Inflammatory macrophage treated with lipopolysaccharide for 4 hours (primary cell): ENCODE results near the gene CHRNG.
"Not testable (repeated sequence)": the region's sequence is repeated elsewhere in the genome, so short reads cannot be mapped to it uniquely, and the experiment has no call there.

ENCODE experiments used
- DNase-seq: peaks from one replicate; pipeline ENCODE4 v3.0.0-alpha.2; 2020

CHRNG gene

DNA sequence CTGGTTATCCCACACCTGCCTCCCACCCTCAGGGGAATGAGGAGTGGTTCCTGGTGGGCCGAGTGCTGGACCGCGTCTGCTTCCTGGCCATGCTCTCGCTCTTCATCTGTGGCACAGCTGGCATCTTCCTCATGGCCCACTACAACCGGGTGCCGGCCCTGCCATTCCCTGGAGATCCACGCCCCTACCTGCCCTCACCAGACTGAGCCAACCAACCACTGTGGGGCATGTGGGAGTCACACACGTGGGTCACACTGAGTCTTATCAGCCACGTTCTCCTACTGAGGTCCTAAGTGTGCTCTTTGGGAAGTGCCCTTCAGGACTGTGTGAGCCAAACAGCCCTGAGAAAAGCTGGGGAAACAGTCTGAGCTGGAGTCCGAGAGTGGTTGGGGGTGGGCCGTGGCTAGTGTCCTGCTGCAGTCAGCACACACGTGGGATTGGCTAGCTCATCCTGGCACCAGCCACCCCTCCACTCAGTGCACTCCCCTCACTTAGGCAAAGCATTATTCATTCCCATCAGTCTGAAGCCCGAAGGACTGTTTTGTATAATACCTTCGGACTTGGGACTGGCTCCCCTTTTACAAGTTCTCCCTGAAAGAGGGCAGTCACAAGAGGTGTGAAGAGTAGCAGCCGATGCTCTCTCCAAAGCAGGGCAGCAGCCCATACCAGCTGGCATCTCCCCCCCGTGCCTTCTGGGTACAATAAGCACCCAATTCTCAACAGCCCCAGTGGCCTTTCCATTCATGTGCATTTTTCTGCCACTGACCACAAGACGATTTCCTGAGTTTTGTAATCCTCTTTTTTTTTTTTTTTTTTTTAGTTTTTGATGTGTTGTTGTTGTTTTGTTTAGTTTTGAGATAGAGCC lies 6.3 kb downstream of the CHRNG start:
- no peak for DNase-seq

DNA sequence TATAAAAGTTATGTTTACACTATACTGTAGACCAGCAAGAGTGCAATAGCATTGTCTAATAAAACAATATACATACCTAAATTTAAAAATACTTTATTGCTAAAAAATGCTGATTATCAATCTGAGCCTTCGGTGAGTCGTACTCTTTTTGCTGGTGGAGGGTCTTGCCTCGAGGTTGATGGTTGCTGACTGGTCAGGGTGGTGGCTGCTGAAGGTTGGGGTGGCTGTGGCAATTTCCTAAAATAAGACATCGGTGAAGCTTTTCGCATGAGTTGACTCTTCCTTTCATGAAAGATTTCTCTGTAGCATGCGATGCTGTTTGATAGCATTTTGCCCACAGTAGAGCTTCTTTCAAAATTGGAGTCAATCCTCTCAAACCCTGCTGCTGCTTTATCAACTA lies 8.5 kb downstream of the CHRNG start:
- DNase-seq, result no peak

DNA sequence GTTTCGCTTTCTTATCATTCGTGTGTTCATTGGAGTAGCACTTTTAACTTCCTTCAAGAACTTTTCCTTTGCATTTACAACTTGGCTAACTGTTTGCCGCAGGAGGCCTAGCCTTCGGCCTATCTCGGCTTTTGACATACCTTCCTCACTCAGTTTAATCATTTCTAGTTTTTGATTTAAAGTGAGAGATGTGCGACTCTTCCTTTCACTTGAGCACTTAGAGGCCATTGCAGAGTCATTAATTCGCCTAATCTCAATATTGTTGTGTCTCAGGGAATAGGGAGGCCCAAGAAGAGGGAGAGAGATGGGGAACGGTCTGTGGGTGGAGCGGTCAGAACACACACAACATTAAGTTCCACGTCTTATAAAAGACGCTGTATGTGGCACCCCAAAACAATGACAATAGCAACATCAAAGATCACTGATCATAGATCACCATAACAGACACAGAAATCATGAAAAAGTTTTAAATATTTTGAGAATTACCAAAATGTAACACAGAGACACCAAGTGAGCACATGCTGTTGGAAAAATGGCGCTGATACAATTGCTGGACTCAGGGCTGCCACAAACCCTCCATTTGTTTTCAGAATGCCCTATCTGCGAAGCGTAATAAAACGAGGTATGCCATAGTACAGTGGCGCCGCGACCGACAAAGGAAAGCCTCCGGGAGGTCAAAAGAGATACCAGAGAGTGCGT lies 10.3 kb downstream of the CHRNG start:
- DNase-seq, result no peak

DNA sequence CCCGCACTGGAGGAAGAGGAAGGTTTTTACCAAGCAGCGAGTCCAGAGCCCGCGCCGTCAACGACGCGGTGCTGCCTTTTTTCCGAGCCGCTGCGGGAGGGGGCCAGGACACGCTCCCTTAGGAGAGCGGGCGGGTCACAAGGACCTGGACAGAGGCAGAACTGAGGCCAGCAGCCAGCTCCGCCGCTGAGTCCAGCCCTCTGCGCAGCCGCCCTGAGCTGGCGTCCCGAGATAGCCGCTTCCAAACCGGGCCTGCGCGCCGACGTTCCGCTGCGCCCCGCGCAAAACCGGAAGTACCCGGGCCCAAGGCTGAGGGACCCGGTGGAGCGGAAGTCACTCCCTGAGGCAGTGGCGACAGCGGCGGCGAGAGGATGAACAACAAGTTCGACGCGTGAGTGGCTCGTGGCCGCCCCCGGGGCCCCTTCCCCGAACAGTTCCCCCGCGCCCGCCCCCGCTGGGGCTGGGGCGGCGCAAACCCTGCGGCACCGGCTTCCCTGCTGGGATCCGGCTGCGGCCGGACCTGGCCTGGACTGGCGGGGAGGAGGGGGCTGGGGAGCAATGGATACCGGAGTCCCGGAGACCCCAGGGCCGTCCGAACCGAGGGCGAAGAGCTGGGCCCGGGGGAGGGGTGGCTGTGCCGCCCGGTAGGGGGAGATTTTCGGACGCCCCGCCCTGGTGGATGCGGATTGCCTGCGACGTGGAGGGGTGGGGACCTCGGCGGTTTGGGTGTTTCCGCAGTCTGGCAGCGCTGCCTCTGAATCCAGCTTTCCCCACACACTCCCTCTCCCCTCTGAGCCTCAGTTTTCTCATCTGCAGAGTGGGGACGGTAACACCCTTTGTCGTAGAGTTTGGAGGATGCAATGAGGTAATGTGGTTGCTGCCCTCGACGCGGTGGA lies 11.1 kb downstream of the CHRNG start, which contains the start of the genes EIF4E2 and TIGD1:
TSS of gene EIF4E2 (plus strand) at position 336 of the 896 bp plus-strand sequence. CDS start at position 372, 36 bp downstream.
TSS of gene TIGD1 (minus strand) at position 204 of the 896 bp plus-strand sequence. CDS start 675 bp downstream, outside the sequence.
- DNase-seq, result peak; percentile 94

DNA sequence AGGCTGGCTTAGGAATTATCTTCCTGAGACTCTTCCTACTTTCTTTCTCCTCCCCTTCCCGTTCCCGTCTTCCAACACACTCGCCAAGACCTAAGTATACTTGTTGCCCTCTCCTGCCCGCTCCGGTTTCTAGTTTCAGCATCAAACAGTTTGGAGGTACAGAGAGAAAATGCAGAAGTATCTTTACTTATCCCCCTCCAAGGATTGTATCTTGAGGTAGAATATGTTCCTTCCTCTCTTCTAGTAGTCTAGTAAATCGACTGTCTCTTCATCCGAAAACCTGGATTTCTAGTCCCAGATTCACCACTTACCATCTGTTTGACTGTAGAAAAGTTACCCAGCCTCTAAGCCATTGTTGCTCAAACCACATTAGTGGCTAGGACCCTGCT lies 11.8 kb downstream of the CHRNG start:
- peak; percentile 13 for DNase-seq

DNA sequence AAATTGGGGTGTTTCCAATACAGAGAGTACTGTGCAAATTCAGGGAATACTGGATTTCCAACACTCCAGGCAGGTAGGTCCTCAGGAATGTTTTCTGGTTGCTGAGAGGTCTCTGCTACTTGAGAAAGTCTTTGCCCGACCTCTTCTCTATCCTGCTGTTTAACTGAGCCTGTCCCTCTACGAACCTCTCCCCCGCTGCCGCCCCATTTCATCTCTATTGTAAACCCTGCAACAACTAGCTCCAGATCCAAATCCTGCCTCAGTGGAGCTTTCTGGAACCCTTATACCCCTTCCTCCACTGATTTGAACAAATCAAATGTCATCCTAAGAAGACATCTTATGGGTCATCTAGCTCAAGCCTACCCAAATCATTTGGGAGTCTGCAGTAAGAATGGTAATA lies 12.3 kb downstream of the CHRNG start:
- DNase-seq, result no peak

DNA sequence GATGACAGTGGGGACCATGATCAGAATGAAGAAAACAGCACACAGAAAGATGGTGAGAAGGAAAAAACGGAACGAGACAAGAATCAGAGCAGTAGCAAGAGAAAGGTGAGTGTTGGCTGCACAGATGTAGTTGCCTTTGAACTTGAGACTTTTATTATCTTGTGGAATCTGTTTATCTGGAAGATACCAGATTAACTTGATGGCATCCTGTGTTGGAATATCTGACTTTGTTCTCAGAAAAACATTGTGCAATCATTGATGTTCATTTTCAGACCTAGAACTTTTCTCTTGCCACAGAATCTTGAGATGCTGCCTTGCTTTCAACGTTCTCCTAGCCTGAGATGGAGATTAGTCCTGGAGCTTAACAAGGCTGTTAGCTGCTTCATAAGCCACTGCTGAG lies 16.9 kb downstream of the CHRNG start:
- DNase-seq, result no peak

DNA sequence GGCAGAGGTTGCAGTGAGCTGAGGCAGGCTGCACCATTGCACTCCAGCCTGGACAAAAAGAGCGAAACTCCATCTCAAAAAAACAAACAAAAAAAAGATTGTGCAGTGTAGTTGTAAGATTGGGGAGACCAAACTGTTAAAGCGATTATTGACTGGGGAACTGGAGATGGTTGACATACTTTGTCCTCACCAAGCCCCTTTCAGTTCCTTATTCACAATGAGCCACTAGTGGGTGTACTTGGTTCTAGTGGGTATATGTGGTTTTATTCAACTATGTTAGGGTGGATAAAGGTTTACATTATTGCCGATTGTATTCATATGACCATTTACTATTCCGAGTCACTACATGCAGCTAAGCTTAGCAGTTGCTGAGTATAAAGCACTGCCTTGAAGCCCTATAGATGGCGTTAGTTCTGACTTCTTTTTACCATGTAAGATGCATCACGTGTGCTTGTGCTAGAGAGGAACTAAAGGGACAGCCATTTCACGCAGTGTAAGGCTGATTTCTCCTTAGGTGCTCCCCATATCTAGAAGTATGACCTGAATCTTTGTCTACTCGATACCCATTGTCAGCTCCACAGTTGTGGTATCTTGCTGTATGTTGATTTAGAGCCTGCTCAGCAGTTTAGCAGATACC lies 23.1 kb downstream of the CHRNG start:
- DNase-seq, result peak; percentile 37

DNA sequence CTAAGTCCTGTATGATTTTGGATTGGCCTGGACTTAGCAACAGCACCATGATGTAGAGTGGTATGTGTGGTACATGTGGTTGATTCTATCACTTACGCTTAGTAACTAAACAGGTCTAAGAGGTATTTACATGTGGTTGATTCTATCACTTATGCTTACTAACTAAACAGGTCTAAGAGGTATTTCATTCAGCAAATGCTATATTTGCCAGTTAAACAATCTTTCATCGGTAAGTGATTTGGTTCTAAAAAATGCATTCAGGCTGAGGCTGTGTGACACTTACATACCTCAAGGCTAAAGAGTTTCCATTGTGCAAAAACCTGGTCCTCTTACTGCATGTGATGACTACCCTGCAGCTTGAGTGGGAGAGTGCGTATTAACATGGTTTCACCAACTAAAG lies 24.1 kb downstream of the CHRNG start:
- no peak for DNase-seq

DNA sequence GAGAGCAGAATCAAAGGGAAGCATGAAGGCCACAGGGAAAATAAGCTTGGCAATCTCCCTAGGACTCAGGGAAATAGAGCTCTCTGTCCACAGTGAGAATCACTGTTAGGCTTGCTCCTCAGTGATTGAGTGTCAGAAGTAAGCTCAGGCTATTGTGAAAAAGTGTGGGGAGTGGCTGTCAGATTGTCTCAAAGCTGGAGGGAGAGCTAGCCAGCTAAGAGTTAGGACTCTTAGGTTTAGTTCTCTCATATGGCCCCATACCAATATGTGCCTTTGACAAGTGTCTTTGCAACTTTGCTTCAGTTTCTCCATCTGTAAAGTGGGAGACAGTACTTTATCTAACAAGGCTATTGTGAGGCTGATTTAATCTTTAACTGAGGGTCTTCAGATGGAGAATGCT lies 28.2 kb downstream of the CHRNG start:
- DNase-seq, result no peak

DNA sequence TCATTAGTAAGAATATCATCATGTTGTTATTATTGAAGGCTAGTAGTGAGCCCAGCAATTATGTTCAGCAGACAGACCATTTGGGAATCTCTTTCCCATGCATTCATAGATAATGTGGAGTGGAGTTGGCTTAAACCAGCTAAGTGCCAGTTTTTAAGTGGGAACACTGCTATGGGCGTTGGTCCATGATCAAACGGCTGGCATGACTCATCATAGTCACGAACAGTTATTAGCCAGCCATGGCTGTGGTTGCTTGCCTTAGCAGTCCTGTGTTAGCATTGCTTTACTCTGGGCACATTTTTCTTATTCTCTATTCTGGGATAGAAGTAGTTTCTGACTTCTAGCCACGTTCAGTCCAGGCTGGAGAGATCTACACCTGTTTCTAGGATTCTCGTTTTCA lies 28.7 kb downstream of the CHRNG start:
- DNase-seq, result peak; percentile 65

DNA sequence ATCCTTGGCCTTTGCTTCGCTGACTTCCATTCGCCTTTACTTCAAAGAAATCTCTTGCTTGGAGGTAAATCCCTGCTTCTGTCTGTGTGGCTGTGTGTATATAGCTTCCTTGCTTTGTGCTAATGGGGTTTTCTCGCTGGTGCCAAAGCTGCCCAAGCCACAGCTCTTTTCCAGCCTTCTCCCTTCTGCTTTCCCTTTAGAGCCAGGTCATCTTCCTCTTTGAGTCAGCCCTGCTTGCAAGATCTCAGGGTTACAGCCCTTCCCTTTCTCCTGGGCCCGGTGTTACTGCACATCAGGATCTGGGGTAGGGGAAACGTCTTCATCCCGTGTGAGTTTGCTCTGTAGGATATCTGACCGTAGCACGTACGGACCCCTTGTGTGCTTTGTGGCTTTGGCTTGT lies 30.0 kb downstream of the CHRNG start:
- DNase-seq, result peak; percentile 18

DNA sequence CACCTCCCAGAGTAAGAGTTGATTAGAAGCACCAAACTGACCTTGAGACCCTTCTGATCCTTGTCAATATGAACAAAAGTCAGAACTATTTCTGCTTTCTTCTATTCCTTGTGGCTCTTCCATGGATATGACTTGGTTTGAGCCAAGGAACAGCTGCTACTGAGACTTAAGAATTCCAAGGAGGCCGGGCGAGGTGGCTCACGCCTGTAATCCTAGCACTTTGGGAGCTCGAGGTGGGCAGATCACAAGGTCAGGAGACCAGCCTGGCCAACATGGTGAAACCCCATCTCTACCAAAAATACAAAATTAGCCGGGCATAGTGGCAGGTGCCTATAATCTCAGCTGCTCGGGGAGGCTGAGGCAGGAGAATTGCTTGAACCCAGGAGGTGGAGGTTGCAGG lies 31.0 kb downstream of the CHRNG start:
- DNase-seq, result not testable (repeated sequence)

DNA sequence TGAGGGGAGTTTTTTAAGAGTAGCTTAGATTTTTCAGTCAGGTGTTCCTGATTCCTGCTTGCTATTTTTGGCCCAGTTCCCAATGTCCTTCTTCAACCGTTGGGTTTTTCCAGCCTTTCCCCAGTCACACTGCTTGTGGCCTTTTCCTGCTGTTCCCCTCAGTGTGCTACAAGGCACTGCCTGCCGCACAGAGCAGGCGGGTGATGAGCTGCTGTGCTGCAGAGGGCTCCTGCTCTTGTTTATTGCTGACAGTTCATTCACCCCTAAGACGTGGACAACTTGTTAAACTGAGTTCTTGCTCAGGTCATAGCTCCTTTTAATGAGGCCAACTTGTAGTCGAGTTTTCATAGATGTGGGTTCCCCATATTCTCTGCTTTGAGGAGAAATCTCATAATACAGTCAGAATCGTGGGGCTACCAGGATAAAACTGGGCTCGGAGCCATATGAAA lies 31.6 kb downstream of the CHRNG start:
- DNase-seq, result no peak

DNA sequence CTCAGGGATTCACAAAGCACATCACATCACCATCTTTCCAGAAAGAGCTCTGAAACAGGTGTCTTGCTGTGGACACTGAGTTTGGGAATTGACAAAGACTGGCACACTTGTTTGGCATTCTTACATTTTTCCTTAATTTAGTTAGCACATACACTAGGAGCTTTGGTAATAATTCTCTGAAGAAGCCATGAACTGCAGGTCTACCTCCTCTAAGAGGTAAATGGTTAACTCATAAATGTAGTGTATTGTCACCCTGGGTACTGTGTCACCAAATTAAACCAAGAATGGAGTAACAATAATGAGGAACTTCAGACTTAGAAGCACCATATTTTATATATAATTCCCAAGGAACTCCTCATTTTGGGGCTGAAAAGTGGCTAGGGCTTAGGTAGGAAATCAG lies 33.5 kb downstream of the CHRNG start:
- DNase-seq, result no peak

DNA sequence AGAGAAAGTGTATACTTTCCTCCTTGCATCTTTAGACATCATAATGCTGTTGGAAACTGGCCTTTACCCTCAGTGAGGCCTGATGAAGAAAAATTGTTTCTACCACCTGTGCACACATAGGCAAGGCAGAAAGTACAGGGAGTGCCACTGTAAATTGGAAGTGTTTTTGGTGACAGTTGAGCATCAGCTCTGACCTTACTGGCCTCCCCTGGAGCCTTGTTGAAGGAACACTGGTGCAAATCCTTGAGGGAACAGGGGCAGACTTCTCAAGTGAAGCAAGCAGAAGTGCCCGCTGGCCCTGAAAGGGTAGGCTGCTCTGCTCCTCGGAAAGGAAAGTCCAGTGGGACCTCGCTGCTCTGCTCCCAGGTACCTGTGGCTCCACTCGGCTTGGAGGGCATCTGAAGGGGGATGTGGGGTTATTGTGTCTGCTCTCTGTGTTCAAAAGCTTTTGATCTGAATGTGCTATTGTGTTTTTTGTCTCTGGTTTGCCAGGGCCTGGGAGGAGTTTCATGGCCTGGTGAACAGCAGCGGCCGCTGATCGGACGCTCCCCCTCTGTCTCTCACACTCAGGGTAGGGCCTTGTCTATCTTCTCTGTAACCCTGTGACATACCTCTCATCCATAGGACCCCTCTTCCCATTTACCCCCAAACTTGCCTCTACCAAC lies 34.4 kb downstream of the CHRNG start:
- DNase-seq, result no peak

DNA sequence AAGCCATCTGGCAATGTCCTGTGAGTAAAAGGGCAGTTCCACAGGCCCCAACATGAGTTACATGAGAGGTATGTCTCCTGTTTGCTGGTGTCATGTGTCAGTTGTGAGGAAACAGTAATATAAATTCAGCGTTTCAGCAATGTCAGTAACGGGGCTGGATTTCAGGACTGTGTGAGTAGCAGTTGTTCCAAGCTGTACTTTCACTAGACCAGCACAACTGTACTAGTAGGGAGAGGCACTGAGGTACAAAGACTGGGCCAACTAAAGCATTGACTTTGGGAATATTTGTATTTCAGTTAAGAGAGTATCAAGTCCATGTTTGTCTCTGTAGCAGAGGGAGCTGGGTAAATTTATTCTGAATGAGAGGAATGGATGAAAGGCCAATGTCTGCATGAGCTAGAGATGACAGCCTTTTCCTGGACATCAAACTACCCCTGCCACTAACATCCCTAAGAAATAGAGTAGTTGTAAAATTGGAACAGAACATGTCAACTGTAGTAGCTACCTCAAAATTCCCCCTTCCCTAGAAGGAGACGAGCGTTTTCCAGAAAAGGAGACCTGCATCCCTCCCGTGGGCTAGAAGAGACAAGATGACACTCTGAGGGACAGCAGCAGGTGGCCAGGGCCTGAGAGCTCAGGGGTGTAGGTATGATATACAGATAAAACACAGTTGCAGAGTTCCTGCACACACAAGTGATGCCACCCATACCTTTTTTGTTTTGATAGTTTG lies 35.3 kb downstream of the CHRNG start:
- DNase-seq, result no peak

DNA sequence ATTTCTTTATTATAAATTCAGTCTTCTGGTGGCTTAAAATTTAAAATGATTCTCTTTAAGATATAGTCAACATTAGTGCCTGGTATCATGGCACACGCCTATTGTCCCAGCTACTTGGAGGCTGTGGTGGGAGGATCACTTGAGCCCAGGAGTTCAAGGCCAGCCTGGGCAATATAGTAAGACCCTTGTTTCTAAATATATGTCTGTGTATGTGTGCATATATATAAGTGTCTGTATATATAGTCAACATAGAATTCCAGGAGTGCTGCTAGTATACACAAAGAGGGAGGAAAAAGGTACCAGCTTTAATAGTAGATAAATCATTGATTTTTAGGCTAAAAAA lies 35.9 kb downstream of the CHRNG start:
- DNase-seq, result no peak

DNA sequence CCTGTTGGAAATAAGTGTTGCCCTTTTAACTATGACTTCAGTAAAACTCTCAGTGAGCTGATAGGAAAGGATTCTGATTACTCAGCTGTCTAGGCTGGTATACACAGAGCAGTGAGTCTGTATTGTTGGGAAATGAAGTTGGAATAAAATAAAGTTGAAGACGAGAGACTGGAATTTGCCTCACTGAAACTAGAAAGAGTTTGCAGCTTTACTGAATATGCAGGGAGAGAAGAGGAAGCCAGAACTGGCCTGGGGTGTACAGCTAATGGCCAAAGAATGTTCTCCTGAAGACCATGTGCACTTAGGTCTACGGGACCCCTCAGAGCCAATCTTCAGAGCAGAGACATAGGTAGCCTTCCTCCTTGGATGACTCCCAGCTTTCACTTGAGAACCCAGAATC lies 37.5 kb downstream of the CHRNG start:
- no peak for DNase-seq

DNA sequence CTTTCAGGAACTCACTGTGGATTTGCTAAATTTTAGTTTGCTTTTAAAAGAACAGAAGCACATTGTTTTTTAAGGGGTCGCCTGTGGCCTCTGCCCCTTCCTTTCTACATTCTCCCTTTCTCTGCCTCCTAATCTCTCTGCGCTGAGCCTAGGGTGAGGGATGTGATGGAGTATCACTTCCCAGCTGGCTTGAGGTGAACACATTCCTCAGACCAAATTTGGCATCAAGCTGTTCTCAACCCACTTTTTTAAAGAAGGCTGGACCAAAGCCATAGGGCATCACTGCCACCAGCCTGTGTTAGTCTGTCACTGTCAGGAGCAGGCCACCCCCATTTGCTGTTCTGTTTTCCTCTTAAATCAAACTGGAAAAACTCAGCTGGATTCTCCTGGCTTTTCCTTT lies 38.3 kb downstream of the CHRNG start:
- DNase-seq, result no peak

DNA sequence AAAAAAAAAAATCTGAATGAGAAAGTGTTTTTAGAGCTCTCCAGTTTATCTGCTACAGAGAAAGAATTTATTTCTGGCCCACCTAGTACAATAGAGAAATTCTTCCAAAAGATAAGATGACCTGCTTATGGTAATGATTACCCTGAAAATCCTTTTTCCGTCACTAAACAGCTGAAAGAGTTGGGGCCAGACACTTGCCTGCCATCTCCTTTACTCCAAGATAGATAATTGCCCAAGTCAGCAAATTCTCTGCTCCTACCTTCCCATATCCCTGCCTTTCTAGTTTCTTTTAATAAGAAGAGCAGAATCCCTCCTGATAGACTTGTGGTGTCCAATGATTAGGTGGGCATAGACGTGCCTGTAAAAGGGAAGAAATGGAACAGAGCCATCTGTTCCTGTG lies 39.1 kb downstream of the CHRNG start:
- DNase-seq, result no peak

DNA sequence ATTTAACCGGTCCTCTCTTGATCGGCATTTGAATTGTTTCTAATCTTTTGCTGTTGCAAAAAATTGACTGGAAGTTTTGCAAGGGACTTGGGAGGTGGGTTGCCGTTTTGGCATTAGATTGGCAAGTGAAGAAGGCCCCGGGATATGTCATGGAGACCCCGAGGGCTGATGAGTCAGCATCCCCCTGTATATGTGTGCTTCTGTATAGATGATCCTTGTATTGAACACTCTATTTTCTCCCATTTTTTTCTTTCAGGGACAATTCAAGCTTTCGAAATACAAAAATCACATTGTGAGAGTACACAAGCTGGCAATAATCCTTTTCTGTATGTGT lies 41.1 kb downstream of the CHRNG start:
- no peak for DNase-seq
